Neural progenitor cell (in vitro differentiated cells): ENCODE results near the gene IP6K1. TPM values are rescaled to one million over a fixed set of nuclear protein-coding genes. Genes with fewer than 3 reads are reported as not detected.

Experiments
- DNase-seq: peaks from one replicate; pipeline ENCODE4 v3.0.0-alpha.2; 2016; ENCODE audit warnings: low spot score
- H2AFZ ChIP-seq: fragments of 200-600 bp; sonication (generic); replicated peaks from 2 replicates; pipeline ENCODE4 v1.6.1; 2016; ENCODE audit warnings: antibody characterized with exemption
- H3F3A ChIP-seq: fragments of 200-600 bp; sonication (generic); 2 replicates; pipeline ENCODE4 v1.6.1; 2016; ENCODE audit warnings: antibody characterized with exemption, low read depth
- H3K27ac ChIP-seq: fragments of 200-600 bp; sonication (generic); 2 replicates; pipeline ENCODE4 v1.5.1; 2016; ENCODE audit warnings: mild to moderate bottlenecking
- H3K27me3 ChIP-seq: fragments of 200-600 bp; sonication (generic); 2 replicates; pipeline ENCODE4 v1.6.1; 2016; ENCODE audit warnings: mild to moderate bottlenecking, moderate library complexity
- H3K36me3 ChIP-seq: fragments of 200-600 bp; sonication (generic); 2 replicates; pipeline ENCODE4 v1.5.1; 2016
- H3K4me1 ChIP-seq: fragments of 200-600 bp; sonication (generic); 2 replicates; pipeline ENCODE4 v1.6.1; 2016; ENCODE audit warnings: mixed run types
- H3K4me2 ChIP-seq: fragments of 200-600 bp; sonication (generic); 2 replicates; pipeline ENCODE4 v1.6.1; 2016
- H3K4me3 ChIP-seq: fragments of 200-600 bp; sonication (generic); 2 replicates; pipeline ENCODE4 v1.5.1; 2016
- H3K79me2 ChIP-seq: fragments of 200-600 bp; sonication (generic); 2 replicates; pipeline ENCODE4 v1.6.1; 2016; ENCODE audit warnings: low read depth
- H3K9ac ChIP-seq: fragments of 200-600 bp; sonication (generic); 2 replicates; pipeline ENCODE4 v1.6.1; 2016
- H3K9me3 ChIP-seq: fragments of 200-600 bp; sonication (generic); 2 replicates; pipeline ENCODE4 v1.5.1; 2016; ENCODE audit warnings: low read depth
- H4K20me1 ChIP-seq: fragments of 200-600 bp; sonication (generic); 2 replicates; pipeline ENCODE4 v1.6.1; 2016; ENCODE audit warnings: low read depth
- H3K27ac Mint-ChIP-seq: 3 replicates; pipeline ENCODE4 v1.8.0; 2021; ENCODE audit warnings: mixed read lengths
- H3K27me3 Mint-ChIP-seq: 2 replicates; pipeline ENCODE4 v1.8.0; 2022; ENCODE audit warnings: low read depth, mild to moderate bottlenecking, inconsistent platforms, moderate library complexity, mixed read lengths; ENCODE audit not compliant: insufficient read depth
- H3K36me3 Mint-ChIP-seq: 3 replicates; pipeline ENCODE4 v1.8.0; 2021; ENCODE audit warnings: mixed read lengths
- H3K4me1 Mint-ChIP-seq: 3 replicates; pipeline ENCODE4 v1.8.0; 2021; ENCODE audit warnings: mixed read lengths
- H3K4me3 Mint-ChIP-seq: 3 replicates; pipeline ENCODE4 v1.8.0; 2021; ENCODE audit warnings: mild to moderate bottlenecking, moderate library complexity, mixed read lengths
- H3K9me3 Mint-ChIP-seq: 3 replicates; pipeline ENCODE4 v1.8.0; 2020; ENCODE audit warnings: mixed read lengths
- CTCF ChIP-seq: fragments of 200-600 bp; sonication (generic); IDR thresholded peaks from 2 replicates; pipeline ENCODE4 v1.5.1; 2017; ENCODE audit warnings: antibody characterized with exemption, mild to moderate bottlenecking
- EZH2 ChIP-seq: fragments of 200-600 bp; sonication (generic); IDR thresholded peaks from 2 replicates; pipeline ENCODE4 v1.6.1; 2017; ENCODE audit warnings: antibody characterized with exemption, mild to moderate bottlenecking, moderate library complexity
- EZH2phosphoT487 ChIP-seq: fragments of 200-600 bp; sonication (generic); IDR thresholded peaks from 2 replicates; pipeline ENCODE4 v1.6.1; 2017; ENCODE audit warnings: antibody characterized with exemption
- total RNA-seq: library from RNA; depleted of rRNA; stranded (reverse); fragments of >200 nt; gene quantifications from 2 replicates; pipeline ENCODE4 v1.2.3, GENCODE V29; 2015; ENCODE audit warnings: low replicate concordance

Gene IP6K1
- total RNA-seq, 1 donor from 2014 or later = 26.3 TPM

GRCh38 chr3:49801160-49801559, 14.8 kb upstream of the IP6K1 start:
- Histone ChIP-seq H4K20me1 (peaks cover 3% of the 10 kb centered on the region), H3K4me2 (peak overlapping the region; percentile 87), H3F3A (peaks cover 18% of the 10 kb centered on the region), H3K9ac (no peak overlapping the region), H3K4me1 (peaks cover 15% of the 10 kb centered on the region), H3K27ac (no peak overlapping the region), H3K4me3 (no peak overlapping the region), H3K9me3 (no peaks in the 10 kb centered on the region), H3K27me3 (peaks cover 40% of the 10 kb centered on the region), H3K79me2 (no peaks in the 10 kb centered on the region), H3K36me3 (no peaks in the 10 kb centered on the region), H2AFZ (no peak overlapping the region)
- Mint-ChIP-seq H3K36me3 (no peaks in the 10 kb centered on the region), H3K27ac (peak overlapping the region; percentile 2), H3K9me3 (no peaks in the 10 kb centered on the region), H3K27me3 (peaks cover 28% of the 10 kb centered on the region), H3K4me1 (peaks cover 12% of the 10 kb centered on the region), H3K4me3 (peak overlapping the region; percentile 31)
- no peak for TF ChIP-seq CTCF
- DNase-seq = no peak

GRCh38 chr3:49799761-49800160, 13.4 kb upstream of the IP6K1 start, which contains the start of gene CDHR4:
Gene CDHR4 (minus strand): TSS chr3:49799873. CDS start chr3:49799812, 61 bp downstream.
- no peak for DNase-seq
- H3K4me3 Mint-ChIP-seq = no peak within 1 kb of the TSS
- Histone ChIP-seq H4K20me1 (peaks cover 3% of the 10 kb centered on the region), H3K4me2 (no peak within 1 kb of the TSS), H3K4me3 (no peak within 1 kb of the TSS), H3K4me1 (peaks cover 8% of the 10 kb centered on the region), H3F3A (peaks cover 18% of the 10 kb centered on the region), H3K9ac (no peak within 1 kb of the TSS), H3K79me2 (no peaks in the 10 kb centered on the region), H3K27ac (no peak within 1 kb of the TSS), H3K27me3 (peaks cover 33% of the 10 kb centered on the region), H3K36me3 (no peaks in the 10 kb centered on the region), H3K9me3 (no peaks in the 10 kb centered on the region), H2AFZ (no peak within 1 kb of the TSS)
- peaks cover 28% of the 10 kb centered on the region for H3K27me3 Mint-ChIP-seq
- H3K27ac Mint-ChIP-seq = no peak within 1 kb of the TSS
- peaks cover 4% of the 10 kb centered on the region for H3K4me1 Mint-ChIP-seq
- no peak for TF ChIP-seq EZH2phosphoT487
- TF ChIP-seq EZH2 = no peak
- TF ChIP-seq CTCF = no peak
- no peaks in the 10 kb centered on the region for H3K9me3 Mint-ChIP-seq
- no peaks in the 10 kb centered on the region for H3K36me3 Mint-ChIP-seq

- no peaks in the 10 kb centered on the region for H3K9me3 Mint-ChIP-seq
- peaks cover 3% of the 10 kb centered on the region for H4K20me1 ChIP-seq
- H3K27me3 Mint-ChIP-seq = peaks cover 29% of the 10 kb centered on the region
- DNase-seq = no peak
- no peak overlapping the region for H3K4me3 ChIP-seq
- H3K79me2 ChIP-seq = no peaks in the 10 kb centered on the region
- peaks cover 3% of the 10 kb centered on the region for H3K4me1 Mint-ChIP-seq
- no peak overlapping the region for H3K27ac Mint-ChIP-seq
- H2AFZ ChIP-seq = no peak overlapping the region
- no peak overlapping the region for H3K4me2 ChIP-seq
- H3K36me3 ChIP-seq = no peaks in the 10 kb centered on the region
- TF ChIP-seq EZH2phosphoT487 (no peak), EZH2 (no peak), CTCF (no peak)
- H3K4me1 ChIP-seq = peaks cover 8% of the 10 kb centered on the region
- no peaks in the 10 kb centered on the region for H3K9me3 ChIP-seq
- peaks cover 18% of the 10 kb centered on the region for H3F3A ChIP-seq
- peaks cover 26% of the 10 kb centered on the region for H3K27me3 ChIP-seq
- no peak overlapping the region for H3K4me3 Mint-ChIP-seq
- no peaks in the 10 kb centered on the region for H3K36me3 Mint-ChIP-seq
- H3K27ac ChIP-seq = no peak overlapping the region
- no peak overlapping the region for H3K9ac ChIP-seq
Observed at GRCh38 chr3:49799105-49799504, 12.8 kb upstream of the IP6K1 start.
